Measurements from ENCODE around the gene GPR35.

DNA sequence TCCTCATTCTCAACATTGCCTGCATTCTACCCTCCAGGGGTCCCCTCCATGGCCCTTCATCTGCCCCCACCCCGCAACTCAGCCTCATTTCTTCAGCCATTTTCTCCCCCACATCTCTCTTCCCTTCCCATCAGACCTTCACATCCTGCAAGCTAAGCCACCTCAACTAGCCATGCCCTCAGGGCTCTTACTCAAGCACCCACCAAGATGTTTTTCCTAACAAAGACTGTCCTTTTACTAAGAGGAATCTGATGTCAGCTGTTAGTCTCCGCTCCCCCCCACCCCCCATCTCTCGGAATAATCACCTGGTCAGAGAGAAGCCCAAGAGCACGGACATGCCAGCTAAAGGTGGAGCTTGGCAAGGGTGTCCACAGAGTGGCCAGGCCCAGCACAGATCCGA is 43.5 kb upstream of the GPR35 start:
- TF ChIP-seq, protein P1, sequence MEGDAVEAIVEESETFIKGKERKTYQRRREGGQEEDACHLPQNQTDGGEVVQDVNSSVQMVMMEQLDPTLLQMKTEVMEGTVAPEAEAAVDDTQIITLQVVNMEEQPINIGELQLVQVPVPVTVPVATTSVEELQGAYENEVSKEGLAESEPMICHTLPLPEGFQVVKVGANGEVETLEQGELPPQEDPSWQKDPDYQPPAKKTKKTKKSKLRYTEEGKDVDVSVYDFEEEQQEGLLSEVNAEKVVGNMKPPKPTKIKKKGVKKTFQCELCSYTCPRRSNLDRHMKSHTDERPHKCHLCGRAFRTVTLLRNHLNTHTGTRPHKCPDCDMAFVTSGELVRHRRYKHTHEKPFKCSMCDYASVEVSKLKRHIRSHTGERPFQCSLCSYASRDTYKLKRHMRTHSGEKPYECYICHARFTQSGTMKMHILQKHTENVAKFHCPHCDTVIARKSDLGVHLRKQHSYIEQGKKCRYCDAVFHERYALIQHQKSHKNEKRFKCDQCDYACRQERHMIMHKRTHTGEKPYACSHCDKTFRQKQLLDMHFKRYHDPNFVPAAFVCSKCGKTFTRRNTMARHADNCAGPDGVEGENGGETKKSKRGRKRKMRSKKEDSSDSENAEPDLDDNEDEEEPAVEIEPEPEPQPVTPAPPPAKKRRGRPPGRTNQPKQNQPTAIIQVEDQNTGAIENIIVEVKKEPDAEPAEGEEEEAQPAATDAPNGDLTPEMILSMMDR (IDR thresholded peaks at IDR 0.05) = no peak
- TF ChIP-seq POLR2A (IDR thresholded peaks at IDR 0.05) = no peak

All from Peyer's patch (tissue), 4 donors.